ENCODE measurements around the gene DAPK1.

- TF ChIP-seq ZNF169 (tag by site-specific recombination; IDR thresholded peaks at IDR 0.05), result no peak
- no peak for TF ChIP-seq ZBTB17 (tag by site-specific recombination; IDR thresholded peaks at IDR 0.05)
- no peak for TF ChIP-seq ZBTB11 (tag by site-specific recombination; conservative IDR thresholded peaks at IDR 0.05; ENCODE audit: low read depth)
- TF ChIP-seq YY1 (tag by site-specific recombination; IDR thresholded peaks at IDR 0.05), result no peak
- TF ChIP-seq ZNF670 (tag by site-specific recombination; IDR thresholded peaks at IDR 0.05; ENCODE audit: low read depth), result no peak
- no peak for TF ChIP-seq ZNF473 (tag by site-specific recombination; IDR thresholded peaks at IDR 0.05)
- no peak for TF ChIP-seq CTCF (tag by site-specific recombination; IDR thresholded peaks at IDR 0.05)
- TF ChIP-seq ZNF354C (tag by site-specific recombination; IDR thresholded peaks at IDR 0.05; ENCODE audit: borderline replicate concordance, low read depth), result no peak
- TF ChIP-seq ZNF391 (tag by site-specific recombination; IDR thresholded peaks at IDR 0.05; ENCODE audit: borderline replicate concordance, low read depth), result no peak
- TF ChIP-seq ZNF341 (tag by site-specific recombination; IDR thresholded peaks at IDR 0.05; ENCODE audit: low read depth), result no peak
- no peak for TF ChIP-seq ZNF664 (tag by site-specific recombination; IDR thresholded peaks at IDR 0.05)
- no peak for TF ChIP-seq ZNF777 (tag by site-specific recombination; IDR thresholded peaks at IDR 0.05; ENCODE audit: borderline replicate concordance)
Measured at GRCh38 chr9:87554171-87554910, 56.7 kb downstream of the DAPK1 start.
